Panc1 (cell line): ENCODE measurements around the gene LONP2. TPM values are rescaled to one million over a fixed set of nuclear protein-coding genes. Genes with fewer than 3 reads are reported as not detected.

Experiments
- ATAC-seq: fragments of 200-7000 bp; cut with Tn5 transposase; 2 replicates; pipeline ENCODE4 v1.9.1; 2020; ENCODE audit warnings: mild to moderate bottlenecking, moderate library complexity
- BruUV-seq: library from RNA; stranded (reverse); fragments of 400-500 nt; replicated peaks from 2 replicates; lab custom pipeline; 2021; lab: Mats Ljungman, UMichigan
- CTCF ChIA-PET: fragments of 300-600 bp; sonication (Branson Sonifier 250); formaldehyde crosslinking; loops from one replicate; lab custom pipeline; 2022; ENCODE audit warnings: antibody characterized with exemption; lab: Charles Lee
- POLR2A ChIA-PET: fragments of 300-600 bp; sonication (Branson Sonifier 250); formaldehyde crosslinking; loops from one replicate; lab custom pipeline; 2022; ENCODE audit warnings: antibody characterized with exemption; lab: Charles Lee
- DNase-seq: peaks from one replicate; pipeline ENCODE4 v3.0.0-alpha.2; 2010; ENCODE audit warnings: low read depth, low spot score
- H3K27ac ChIP-seq: 2 replicates; pipeline ENCODE4 v1.5.1; 2011; ENCODE audit warnings: mild to moderate bottlenecking, low read length, inconsistent platforms
- H3K27me3 ChIP-seq: fragments of 200-500 bp; sonication (Bioruptor generic); 2 replicates; pipeline ENCODE4 v1.6.0; 2014; ENCODE audit warnings: low read length, inconsistent platforms; ENCODE audit not compliant: control insufficient read depth, insufficient read depth
- H3K36me3 ChIP-seq: fragments of 200-500 bp; sonication (Bioruptor generic); 2 replicates; pipeline ENCODE4 v1.5.1; 2014; ENCODE audit warnings: inconsistent platforms, mild to moderate bottlenecking, low read length, moderate library complexity; ENCODE audit not compliant: control insufficient read depth, insufficient read depth
- H3K4me1 ChIP-seq: 2 replicates; pipeline ENCODE4 v1.5.1; 2011; ENCODE audit warnings: inconsistent platforms, mild to moderate bottlenecking, low read length, moderate library complexity; ENCODE audit not compliant: control insufficient read depth, insufficient read depth
- H3K4me3 ChIP-seq, 2 experiments: 2 replicates each; pipeline ENCODE4 v1.5.1; 2011 to 2012; ENCODE audit warnings: low read depth in 2 of 2, low read length in 2 of 2, mild to moderate bottlenecking in 2 of 2, inconsistent platforms in 1 of 2, moderate library complexity in 1 of 2
- H3K9me3 ChIP-seq: fragments of 200-500 bp; sonication (Bioruptor generic); 2 replicates; pipeline ENCODE4 v1.5.1; 2014; ENCODE audit warnings: low read depth, mild to moderate bottlenecking, inconsistent platforms, low read length, moderate library complexity; ENCODE audit not compliant: control insufficient read depth, insufficient read depth
- CTCF ChIP-seq: fragments of 450-650 bp; IDR thresholded peaks from 2 replicates; pipeline ENCODE4 v1.5.1; 2017; ENCODE audit warnings: mild to moderate bottlenecking
- POLR2AphosphoS5 ChIP-seq: IDR thresholded peaks from 2 replicates; pipeline ENCODE4 v1.6.1; 2012; ENCODE audit warnings: mild to moderate bottlenecking, low read depth, low read length, moderate library complexity
- REST ChIP-seq, 2 experiments: IDR thresholded peaks; 2 replicates each; pipeline ENCODE4 v1.6.1; 2011 to 2012; ENCODE audit warnings: low read depth in 2 of 2, control low read depth in 1 of 2, low read length in 1 of 2, mild to moderate bottlenecking in 1 of 2, moderate library complexity in 1 of 2; ENCODE audit not compliant: insufficient read depth in 1 of 2
- SIN3A ChIP-seq: IDR thresholded peaks from 2 replicates; pipeline ENCODE4 v1.6.1; 2012; ENCODE audit warnings: low read depth, mild to moderate bottlenecking, low read length, moderate library complexity, borderline replicate concordance; ENCODE audit not compliant: insufficient read depth
- TCF7L2 ChIP-seq: IDR thresholded peaks from 2 replicates; pipeline ENCODE4 v1.6.1; 2011; ENCODE audit warnings: mild to moderate bottlenecking, low read depth, low read length, inconsistent platforms
- in situ Hi-C: cut with HindIII; loops from 2 replicates; pipeline ENCODE4 v1.10.0; 2016; ENCODE audit warnings: low sequenced_read_pairs, low pct_unique_long_range_greater_than_20kb
- intact Hi-C: fragments of 100-400 bp; cut with micrococcal nuclease; formaldehyde crosslinking; loops from one replicate; pipeline ENCODE4 v1.10.0; 2022; ENCODE audit not compliant: unreplicated experiment
- total RNA-seq: library from RNA; stranded (reverse); gene quantifications from one replicate; pipeline ENCODE4 v1.2.1, GENCODE V29; 2021; ENCODE audit not compliant: unreplicated experiment

LONP2 gene
- total RNA-seq, 1 experiment from 2014 or later, result 22.9 TPM

GRCh38 chr16:48204825-48205151 is 39.3 kb upstream of the LONP2 start:
- BruUV-seq, result no TSS peak
- DNase-seq (no peak), ATAC-seq (no peak)
- intact Hi-C loops, result no loop called here
- H3K27ac ChIP-seq, result no peak overlapping the region
- no peaks in the 10 kb centered on the region for H3K4me1 ChIP-seq
- H3K36me3 ChIP-seq, result no peaks in the 10 kb centered on the region
- H3K9me3 ChIP-seq, result no peaks in the 10 kb centered on the region
- H3K4me3 ChIP-seq, result no peak overlapping the region
- TF ChIP-seq REST (IDR thresholded peaks at IDR 0.05; ENCODE audit: insufficient read depth in 1 of 2, low read depth in 2 of 2, low read length in 1 of 2) (no peak), POLR2AphosphoS5 (no peak), TCF7L2 (no peak), CTCF (no peak), SIN3A (no peak)
- no peaks in the 10 kb centered on the region for H3K27me3 ChIP-seq
- CTCF ChIA-PET, result no interaction called here
- POLR2A ChIA-PET, result no interaction called here
- in situ Hi-C loops, result no loop called here

- no peak overlapping the region for H3K27ac ChIP-seq
- intact Hi-C loops (no loop called here), in situ Hi-C loops (no loop called here)
- ATAC-seq, result no peak
- DNase-seq, result no peak
- TF ChIP-seq POLR2AphosphoS5 (no peak), TCF7L2 (no peak), CTCF (no peak), REST (IDR thresholded peaks at IDR 0.05; ENCODE audit: insufficient read depth in 1 of 2, low read depth in 2 of 2, low read length in 1 of 2) (no peak), SIN3A (no peak)
- H3K4me1 ChIP-seq, result no peaks in the 10 kb centered on the region
- no peak overlapping the region for H3K4me3 ChIP-seq
- no peaks in the 10 kb centered on the region for H3K27me3 ChIP-seq
- POLR2A ChIA-PET, result no interaction called here
- BruUV-seq, result no TSS peak
- no peaks in the 10 kb centered on the region for H3K9me3 ChIP-seq
- CTCF ChIA-PET, result no interaction called here
- no peaks in the 10 kb centered on the region for H3K36me3 ChIP-seq
These were observed 37.4 kb upstream of the LONP2 start for GRCh38 chr16:48206594-48207242.
